Measurements from ENCODE around the gene GBE1. TPM values are rescaled to one million over a fixed set of nuclear protein-coding genes. Genes with fewer than 3 reads are reported as not detected.

Gene GBE1
- total and polyA plus RNA-seq, 11 donors: 32.3 to 204 (median 95.9) TPM

DNA sequence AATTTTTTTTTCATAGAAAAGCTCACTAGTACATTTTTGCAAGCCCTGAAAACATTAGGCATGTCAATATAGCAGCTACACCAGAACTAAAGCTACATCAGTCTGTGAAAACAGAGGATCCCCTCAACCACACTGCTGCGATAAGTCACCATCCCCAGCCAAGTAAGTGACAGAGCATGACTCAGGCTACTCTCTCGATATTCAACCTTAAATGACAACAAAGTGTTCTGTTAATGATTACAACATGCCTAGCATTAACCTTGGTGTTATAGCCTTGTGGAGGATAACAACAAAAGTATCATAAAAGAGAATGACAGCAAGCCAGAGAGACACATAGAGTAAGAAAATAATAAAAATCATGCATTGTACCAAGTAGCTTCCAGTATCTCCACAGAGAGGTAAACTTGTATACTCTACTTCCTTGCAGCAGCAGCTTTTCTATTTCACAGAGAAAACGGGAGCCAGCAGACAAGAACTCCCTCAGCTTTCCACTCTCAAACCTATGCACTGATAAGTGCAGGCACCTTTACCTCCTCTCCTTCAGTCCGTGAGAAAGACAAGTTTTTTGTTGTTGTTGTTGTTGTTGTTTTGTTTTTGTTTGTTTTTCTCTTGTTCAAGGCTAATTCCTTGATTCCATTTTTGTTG, 76.6 kb downstream of the GBE1 start:
- H3K27ac ChIP-seq: no peak overlapping the region
- 56 to 75% (median 66%) methylated on average over 4 of the region's 4 CpGs for WGBS, 4 donors
- H3K4me3 ChIP-seq: no peak overlapping the region
- intact Hi-C loops (cut with DNase I): no loop called here
- peaks cover 0 to 17% (median 0%) of the 10 kb centered on the region in 9 donors for H3K36me3 ChIP-seq
- no peak for DNase-seq
- peak; percentile 52 to 91 (median 74) for ATAC-seq
- no peak for TF ChIP-seq POLR2A (IDR thresholded peaks at IDR 0.05)
- TF ChIP-seq, protein P1, sequence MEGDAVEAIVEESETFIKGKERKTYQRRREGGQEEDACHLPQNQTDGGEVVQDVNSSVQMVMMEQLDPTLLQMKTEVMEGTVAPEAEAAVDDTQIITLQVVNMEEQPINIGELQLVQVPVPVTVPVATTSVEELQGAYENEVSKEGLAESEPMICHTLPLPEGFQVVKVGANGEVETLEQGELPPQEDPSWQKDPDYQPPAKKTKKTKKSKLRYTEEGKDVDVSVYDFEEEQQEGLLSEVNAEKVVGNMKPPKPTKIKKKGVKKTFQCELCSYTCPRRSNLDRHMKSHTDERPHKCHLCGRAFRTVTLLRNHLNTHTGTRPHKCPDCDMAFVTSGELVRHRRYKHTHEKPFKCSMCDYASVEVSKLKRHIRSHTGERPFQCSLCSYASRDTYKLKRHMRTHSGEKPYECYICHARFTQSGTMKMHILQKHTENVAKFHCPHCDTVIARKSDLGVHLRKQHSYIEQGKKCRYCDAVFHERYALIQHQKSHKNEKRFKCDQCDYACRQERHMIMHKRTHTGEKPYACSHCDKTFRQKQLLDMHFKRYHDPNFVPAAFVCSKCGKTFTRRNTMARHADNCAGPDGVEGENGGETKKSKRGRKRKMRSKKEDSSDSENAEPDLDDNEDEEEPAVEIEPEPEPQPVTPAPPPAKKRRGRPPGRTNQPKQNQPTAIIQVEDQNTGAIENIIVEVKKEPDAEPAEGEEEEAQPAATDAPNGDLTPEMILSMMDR (IDR thresholded peaks at IDR 0.05): no peak
- H3K27me3 ChIP-seq: no peaks in the 10 kb centered on the region
- no peaks in the 10 kb centered on the region for H3K9me3 ChIP-seq
- H3K4me1 ChIP-seq: peaks cover 0 to 11% (median 0%) of the 10 kb centered on the region in 12 donors

DNA sequence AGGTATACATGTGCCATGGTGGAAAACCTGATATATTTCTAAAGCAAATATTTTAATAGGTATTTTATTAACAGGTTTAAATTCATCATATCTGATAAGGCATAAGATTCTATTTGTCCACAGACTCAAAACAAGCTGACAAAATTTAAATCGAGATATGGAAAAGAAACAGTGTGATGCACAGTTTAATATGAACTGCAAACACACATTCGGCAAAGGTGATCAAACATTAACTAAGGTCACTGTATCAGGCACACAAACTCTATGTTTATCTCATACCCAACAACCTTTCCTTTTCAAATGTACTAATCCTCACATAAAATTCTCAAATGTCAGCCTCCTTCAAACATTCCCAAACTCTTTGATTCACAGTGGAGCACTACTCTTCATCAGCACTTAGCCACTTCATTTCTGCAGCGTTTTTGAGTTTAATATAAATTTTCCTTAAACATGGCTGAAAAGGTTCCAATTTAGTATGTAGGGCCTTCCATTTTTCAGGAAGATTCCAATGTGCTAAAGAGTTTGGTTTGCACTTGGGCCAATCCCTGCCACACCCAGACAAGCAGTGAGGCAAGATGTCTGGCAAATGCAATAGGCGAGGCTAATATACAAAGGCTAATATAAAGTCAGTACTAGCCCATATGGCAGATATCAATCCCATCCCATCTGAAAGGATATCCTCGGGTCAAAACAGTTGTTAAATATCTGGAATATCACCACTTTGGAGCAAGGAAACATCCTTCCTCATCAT, 84.6 kb downstream of the GBE1 start:
- DNase-seq (no peak), ATAC-seq (no peak)
- Histone ChIP-seq H3K4me3 (no peak overlapping the region), H3K9me3 (no peaks in the 10 kb centered on the region), H3K4me1 (no peaks in the 10 kb centered on the region), H3K36me3 (peaks cover 0 to 7% (median 0%) of the 10 kb centered on the region in 9 donors), H3K27ac (no peak overlapping the region), H3K27me3 (no peaks in the 10 kb centered on the region)
- WGBS, 4 donors: 81 to 88% (median 85%) methylated on average over 5 of the region's 5 CpGs
- intact Hi-C loops (cut with DNase I): loop anchor here in 2 of 10 donors (10.0 kb wide), 1 partner anchor 78 kb away; no protein-coding TSS in a partner anchor
- TF ChIP-seq, protein P1 (IDR thresholded peaks at IDR 0.05): no peak
- TF ChIP-seq POLR2A (IDR thresholded peaks at IDR 0.05): no peak

DNA sequence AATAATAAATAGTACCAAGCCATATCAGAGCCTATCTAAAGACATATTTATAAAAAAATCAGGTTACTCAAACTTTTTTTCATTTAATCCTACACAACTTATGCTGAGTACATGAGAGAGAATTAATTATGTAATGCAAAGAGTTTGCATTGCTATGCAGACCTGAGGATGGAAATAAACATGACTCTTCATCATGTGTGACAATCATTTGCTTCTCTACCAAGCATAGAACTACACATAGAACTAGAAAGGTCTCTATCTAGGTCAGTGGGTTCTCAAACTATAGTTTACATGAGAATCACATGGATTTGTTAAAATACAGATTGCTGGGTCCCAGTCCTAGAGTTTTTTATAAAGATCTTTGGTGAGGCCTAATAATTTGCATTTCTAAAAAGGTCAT, 86.8 kb downstream of the GBE1 start:
- H3K27ac ChIP-seq: no peak overlapping the region
- DNase-seq: no peak
- no peak overlapping the region for H3K4me3 ChIP-seq
- intact Hi-C loops (cut with DNase I): loop anchor here in 2 of 10 donors (5.0 to 10.0 kb wide), 2 partner anchors 80 to 458 kb away; no protein-coding TSS in a partner anchor
- H3K27me3 ChIP-seq: no peaks in the 10 kb centered on the region
- TF ChIP-seq POLR2A (IDR thresholded peaks at IDR 0.05): no peak
- TF ChIP-seq, protein P1 (IDR thresholded peaks at IDR 0.05): no peak
- peaks cover 0 to 14% (median 0%) of the 10 kb centered on the region in 9 donors for H3K36me3 ChIP-seq
- no peak for ATAC-seq
- no peaks in the 10 kb centered on the region for H3K4me1 ChIP-seq
- H3K9me3 ChIP-seq: no peaks in the 10 kb centered on the region

DNA sequence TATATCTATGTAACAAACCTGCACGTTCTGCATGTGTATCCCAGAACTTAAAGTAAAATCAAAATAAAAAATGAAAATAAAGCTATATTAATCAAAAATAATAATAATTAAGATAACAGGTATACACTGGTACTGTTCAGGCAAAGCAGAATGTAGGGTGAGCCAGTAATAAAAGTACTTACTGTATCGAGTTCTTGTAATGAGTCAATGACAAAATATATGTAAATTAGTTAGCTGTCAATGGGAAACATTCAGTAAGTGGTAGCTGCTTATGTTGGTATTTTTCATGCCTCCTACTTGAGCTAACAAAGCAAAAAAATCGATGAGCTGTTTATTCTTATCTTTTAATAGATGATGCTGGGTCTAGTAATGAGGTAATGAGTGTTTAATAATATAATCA, 93.2 kb downstream of the GBE1 start:
- Histone ChIP-seq H3K27me3 (no peaks in the 10 kb centered on the region), H3K4me1 (peaks cover 0 to 35% (median 12%) of the 10 kb centered on the region in 12 donors), H3K4me3 (no peak overlapping the region), H3K27ac (no peak overlapping the region), H3K36me3 (peaks cover 0 to 10% (median 0%) of the 10 kb centered on the region in 9 donors), H3K9me3 (no peaks in the 10 kb centered on the region)
- ATAC-seq: no peak
- TF ChIP-seq, protein P1 (IDR thresholded peaks at IDR 0.05): no peak
- no peak for TF ChIP-seq POLR2A (IDR thresholded peaks at IDR 0.05)
- 89 to 93% (median 91%) methylated on average over 3 of the region's 3 CpGs for WGBS, 4 donors
- DNase-seq: no peak
- intact Hi-C loops (cut with DNase I): loop anchor here in 9 of 10 donors (5.0 to 10.0 kb wide), 7 partner anchors 89 to 467 kb away; partner anchors contain the start of gene GBE1 (in 3 of the 9)
